HAP-1 (cell line): ENCODE data around the gene DNAJC16.
"Not testable (repeated sequence)": the region's sequence is repeated elsewhere in the genome, so short reads cannot be mapped to it uniquely, and the experiment has no call there.

ENCODE experiments used
- DNase-seq, 2 experiments: peaks; one replicate each; pipeline ENCODE4 v3.0.0-alpha.2; 2016 to 2020; ENCODE audit warnings: low spot score in 2 of 2
- H3K27me3 ChIP-seq: fragments of 250-450 bp; sonication (Bioruptor Pico); 2 replicates; pipeline ENCODE4 v1.5.1; 2020; ENCODE audit warnings: low read depth, mild to moderate bottlenecking, moderate library complexity
- H3K36me3 ChIP-seq: fragments of 250-450 bp; sonication (Bioruptor Pico); replicated peaks from 2 replicates; pipeline ENCODE4 v1.5.1; 2020; ENCODE audit warnings: mild to moderate bottlenecking
- H3K4me1 ChIP-seq: fragments of 250-450 bp; sonication (Bioruptor Pico); 2 replicates; pipeline ENCODE4 v1.5.1; 2020; ENCODE audit warnings: mild to moderate bottlenecking
- H3K4me3 ChIP-seq: fragments of 250-450 bp; sonication (Bioruptor Pico); 2 replicates; pipeline ENCODE4 v1.5.1; 2020; ENCODE audit warnings: mild to moderate bottlenecking, moderate library complexity
- H3K9me3 ChIP-seq: fragments of 250-450 bp; sonication (Bioruptor Pico); 2 replicates; pipeline ENCODE4 v1.5.1; 2020; ENCODE audit warnings: mild to moderate bottlenecking, moderate library complexity
- in situ Hi-C: fragments of 300-500 bp; cut with MboI; formaldehyde crosslinking; loops from 3 replicates; pipeline ENCODE4 v1.14.3; 2020; ENCODE audit warnings: low sequenced_read_pairs, inconsistent platforms, mixed read lengths

DNAJC16 gene

DNA sequence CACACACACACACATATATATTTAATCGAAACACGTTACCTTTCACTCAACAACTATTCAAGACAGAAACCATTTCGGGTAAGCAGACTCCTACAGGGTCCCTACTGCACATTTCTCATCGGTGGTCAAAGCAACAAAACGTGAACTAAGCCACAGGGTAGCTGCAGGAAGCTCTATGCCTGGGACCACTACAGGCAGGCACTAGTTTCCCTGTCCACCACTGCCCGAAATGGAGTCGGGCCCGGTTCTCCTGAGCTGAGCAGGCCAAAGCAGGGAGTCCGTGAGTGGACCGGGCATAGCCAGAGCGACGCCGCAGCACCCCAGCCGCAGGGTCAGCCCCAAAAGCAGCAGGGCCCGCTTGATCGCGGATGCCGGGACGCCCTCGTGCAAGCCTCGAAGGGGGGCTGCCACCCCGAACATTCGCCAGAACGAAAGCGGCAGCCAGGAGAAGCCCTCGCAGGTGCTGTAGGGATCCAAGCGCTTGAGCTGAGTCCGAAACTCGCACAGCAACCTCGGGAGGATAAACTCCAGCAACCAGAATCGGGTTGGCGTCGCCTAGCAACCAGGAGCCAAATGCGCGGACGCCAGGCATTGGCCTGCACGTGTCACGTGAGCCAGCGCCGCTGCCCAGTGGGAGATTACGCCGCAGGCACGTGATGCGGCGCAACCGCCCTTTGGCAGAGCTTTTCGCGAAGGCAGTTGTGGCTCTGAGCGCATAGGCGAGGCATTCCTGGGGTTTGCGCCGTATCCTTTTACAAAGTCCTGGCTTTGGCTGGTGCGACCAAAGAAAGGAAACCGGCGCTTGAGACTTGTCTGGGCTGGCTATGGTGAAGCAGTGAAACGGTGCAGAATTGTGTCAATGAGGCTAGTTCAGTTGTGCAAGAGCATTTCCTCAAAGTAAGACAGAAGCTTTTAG lies 76.7 kb downstream of the DNAJC16 start:
- Histone ChIP-seq H3K27me3 (no peaks in the 10 kb centered on the region), H3K9me3 (no peaks in the 10 kb centered on the region), H3K4me1 (no peaks in the 10 kb centered on the region), H3K36me3 (no peaks in the 10 kb centered on the region), H3K4me3 (no peak overlapping the region)
- in situ Hi-C loops: no loop called here
- no peak for DNase-seq

DNA sequence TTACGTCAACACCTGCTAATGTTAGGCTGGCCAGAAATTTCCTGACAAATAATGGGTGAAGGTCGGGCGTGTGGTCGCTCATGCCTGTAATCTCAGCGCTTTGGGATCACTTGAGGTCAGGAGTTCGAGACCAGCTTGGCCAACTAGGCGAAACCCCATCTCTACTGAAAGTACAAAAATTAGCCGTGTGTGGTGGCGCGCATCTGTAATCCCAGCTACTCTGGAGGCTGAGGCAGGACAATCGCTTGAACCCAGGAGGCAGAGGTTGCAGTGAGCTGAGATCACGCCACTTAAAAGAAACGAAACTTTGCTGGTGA lies 77.3 kb downstream of the DNAJC16 start:
- H3K36me3 ChIP-seq, in situ Hi-C loops, H3K4me1 ChIP-seq, DNase-seq, H3K9me3 ChIP-seq, H3K4me3 ChIP-seq, H3K27me3 ChIP-seq: not testable (repeated sequence)

DNA sequence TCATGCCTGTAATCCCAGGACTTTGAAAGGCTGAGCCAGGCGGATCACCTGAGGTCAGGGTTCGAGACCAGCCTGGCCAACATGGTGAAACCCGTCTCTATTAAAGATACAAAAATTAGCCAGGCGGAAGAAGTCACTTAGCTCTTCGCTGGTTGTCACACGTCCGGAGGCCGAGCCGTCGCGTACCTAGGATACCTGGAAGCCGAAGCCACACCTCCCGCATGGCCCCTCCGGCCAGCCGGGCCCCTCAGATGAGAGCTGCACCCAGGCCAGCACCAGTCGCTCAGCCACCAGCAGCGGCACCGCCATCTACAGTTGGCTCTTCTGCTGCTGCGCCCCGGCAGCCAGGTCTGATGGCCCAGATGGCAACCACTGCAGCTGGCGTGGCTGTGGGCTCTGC lies 77.8 kb downstream of the DNAJC16 start:
- DNase-seq, H3K9me3 ChIP-seq, H3K36me3 ChIP-seq, in situ Hi-C loops, H3K4me1 ChIP-seq, H3K27me3 ChIP-seq, H3K4me3 ChIP-seq: not testable (repeated sequence)

DNA sequence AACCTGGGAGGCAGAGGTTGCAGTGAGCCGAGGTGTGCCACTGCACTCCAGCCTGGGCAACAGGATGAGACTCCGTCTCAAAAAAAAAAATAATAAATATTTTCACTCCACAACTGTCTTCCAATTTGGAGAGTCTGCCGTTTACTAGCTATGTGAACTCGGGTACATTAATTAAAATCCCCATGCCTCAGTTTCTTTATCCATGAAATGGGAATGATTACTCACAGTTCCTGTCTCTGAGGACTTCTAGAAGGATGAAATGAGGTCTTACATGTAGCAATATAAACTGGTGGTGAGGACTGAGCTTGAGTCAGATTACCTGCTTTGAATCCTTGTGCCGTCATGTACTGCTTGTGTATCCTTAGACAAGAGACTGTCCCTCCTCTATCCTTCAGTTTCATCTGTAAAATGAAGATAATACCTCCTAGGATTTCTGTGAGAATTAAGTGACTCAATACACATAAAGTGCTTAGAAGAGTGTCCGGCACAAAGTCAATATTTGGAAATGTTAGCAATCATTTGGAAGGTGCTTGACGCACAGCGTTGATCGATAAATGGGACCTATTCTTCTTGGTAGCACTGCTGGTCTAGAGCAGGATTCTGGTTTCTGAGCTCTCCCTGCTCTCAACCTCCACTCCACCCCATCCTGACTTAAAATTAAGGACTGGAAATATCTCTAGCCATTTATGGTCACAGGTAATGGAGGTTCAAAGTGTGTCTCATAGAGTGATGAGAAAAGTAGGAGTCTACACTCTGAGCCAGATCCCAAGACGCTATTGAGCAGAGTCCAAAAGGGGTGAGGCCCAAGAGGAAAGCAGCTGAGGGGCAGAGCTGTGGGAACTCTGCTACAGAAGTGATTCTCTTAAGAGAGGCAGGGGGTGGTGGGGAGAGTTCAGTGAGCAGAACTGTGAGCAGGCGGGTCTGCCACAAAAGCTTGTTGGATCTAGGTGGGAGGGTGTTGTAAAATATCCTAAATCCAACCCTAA lies 79.0 kb downstream of the DNAJC16 start:
- Histone ChIP-seq H3K36me3 (no peaks in the 10 kb centered on the region), H3K27me3 (no peaks in the 10 kb centered on the region), H3K4me3 (no peak overlapping the region), H3K4me1 (no peaks in the 10 kb centered on the region; the same call in 1 of the 2 replicates), H3K9me3 (no peaks in the 10 kb centered on the region)
- in situ Hi-C loops: no loop called here
- no peak for DNase-seq

DNA sequence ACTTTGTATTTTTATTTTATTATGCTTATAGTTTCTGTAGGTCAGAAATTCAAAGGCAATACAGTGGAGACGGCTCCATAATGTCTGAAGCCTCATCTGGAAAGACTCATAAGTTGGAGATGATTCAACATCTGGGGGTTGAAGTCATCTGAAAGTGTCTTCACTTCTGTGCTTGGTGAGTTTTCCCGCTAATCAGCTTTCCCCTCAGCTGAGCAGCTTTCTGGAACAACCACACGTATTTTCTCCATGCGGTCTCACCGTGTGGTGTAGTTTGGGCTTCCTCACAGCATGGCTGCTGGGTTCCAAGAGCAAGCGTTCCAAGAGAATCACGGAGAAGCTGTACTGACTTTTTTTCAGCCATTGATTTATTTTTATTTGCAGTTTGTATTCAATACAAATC lies 83.0 kb downstream of the DNAJC16 start:
- Histone ChIP-seq H3K27me3 (no peaks in the 10 kb centered on the region), H3K9me3 (no peaks in the 10 kb centered on the region), H3K4me3 (no peak overlapping the region), H3K36me3 (no peaks in the 10 kb centered on the region), H3K4me1 (no peaks in the 10 kb centered on the region; the same call in 1 of the 2 replicates)
- DNase-seq: no peak
- in situ Hi-C loops: no loop called here

DNA sequence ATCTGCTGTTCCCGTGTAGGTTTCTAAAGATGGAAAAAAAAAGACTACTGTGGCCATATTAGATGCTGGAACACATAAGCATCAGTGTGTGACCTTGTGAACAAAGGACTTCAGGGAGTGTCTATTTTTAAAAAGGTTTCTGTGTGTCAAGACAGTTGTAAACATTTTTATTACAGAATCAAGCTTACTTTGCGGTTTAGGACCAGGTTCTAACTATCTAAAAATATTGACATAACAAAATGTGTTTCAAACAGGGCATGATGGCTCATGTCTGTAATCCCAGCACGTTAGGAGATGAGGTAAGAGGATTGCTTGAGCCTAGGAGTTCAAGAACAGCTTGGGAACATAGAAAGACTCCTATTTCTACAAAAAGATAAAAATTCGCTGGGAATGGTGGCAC lies 83.5 kb downstream of the DNAJC16 start:
- Histone ChIP-seq H3K27me3 (no peaks in the 10 kb centered on the region), H3K4me3 (no peak overlapping the region), H3K36me3 (no peaks in the 10 kb centered on the region), H3K4me1 (no peaks in the 10 kb centered on the region; the same call in 1 of the 2 replicates), H3K9me3 (no peaks in the 10 kb centered on the region)
- in situ Hi-C loops: no loop called here
- DNase-seq: no peak

DNA sequence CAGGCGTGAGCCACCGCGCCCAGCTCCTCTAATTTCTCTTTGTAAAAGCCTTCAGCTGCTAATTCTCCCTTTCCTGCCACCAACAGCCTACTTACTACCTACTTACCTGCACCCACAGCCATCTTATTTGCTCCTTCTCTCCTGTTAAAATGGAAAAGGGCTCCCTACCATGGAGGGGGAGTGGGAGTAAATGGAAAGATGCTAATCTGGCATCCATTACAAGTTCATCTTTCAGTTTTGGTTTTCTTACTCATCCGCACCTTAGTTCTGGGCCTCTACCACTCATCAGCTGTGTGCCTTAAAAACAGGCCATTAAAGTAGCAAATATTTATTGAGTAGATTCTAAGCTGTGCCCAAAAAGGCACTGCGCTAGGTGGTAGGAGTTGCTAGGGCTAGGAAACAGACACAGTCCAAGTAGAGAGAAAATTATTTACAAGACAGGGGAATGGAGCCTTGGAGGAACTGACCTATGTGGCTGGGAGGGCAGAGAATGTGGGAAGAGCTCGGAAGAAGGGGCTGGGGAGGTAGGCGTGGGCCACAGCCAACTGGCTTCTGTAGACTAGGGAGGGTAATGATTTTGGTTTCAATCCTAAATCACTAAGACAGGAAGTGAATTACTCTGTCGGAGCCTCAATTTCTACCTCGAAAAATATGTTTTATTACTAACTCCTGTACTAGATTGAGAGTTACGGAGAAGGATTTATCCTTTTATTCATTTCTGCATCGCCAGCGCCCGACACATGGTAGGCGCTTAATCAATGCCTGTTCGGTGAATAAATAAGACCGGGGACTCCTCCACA lies 89.9 kb downstream of the DNAJC16 start:
- DNase-seq: peak; percentile 29 to 44
- in situ Hi-C loops: no loop called here
- Histone ChIP-seq H3K27me3 (no peaks in the 10 kb centered on the region), H3K4me3 (peak overlapping the region; percentile 33), H3K9me3 (no peaks in the 10 kb centered on the region), H3K36me3 (peaks cover 9% of the 10 kb centered on the region), H3K4me1 (peaks cover 18% of the 10 kb centered on the region)

DNA sequence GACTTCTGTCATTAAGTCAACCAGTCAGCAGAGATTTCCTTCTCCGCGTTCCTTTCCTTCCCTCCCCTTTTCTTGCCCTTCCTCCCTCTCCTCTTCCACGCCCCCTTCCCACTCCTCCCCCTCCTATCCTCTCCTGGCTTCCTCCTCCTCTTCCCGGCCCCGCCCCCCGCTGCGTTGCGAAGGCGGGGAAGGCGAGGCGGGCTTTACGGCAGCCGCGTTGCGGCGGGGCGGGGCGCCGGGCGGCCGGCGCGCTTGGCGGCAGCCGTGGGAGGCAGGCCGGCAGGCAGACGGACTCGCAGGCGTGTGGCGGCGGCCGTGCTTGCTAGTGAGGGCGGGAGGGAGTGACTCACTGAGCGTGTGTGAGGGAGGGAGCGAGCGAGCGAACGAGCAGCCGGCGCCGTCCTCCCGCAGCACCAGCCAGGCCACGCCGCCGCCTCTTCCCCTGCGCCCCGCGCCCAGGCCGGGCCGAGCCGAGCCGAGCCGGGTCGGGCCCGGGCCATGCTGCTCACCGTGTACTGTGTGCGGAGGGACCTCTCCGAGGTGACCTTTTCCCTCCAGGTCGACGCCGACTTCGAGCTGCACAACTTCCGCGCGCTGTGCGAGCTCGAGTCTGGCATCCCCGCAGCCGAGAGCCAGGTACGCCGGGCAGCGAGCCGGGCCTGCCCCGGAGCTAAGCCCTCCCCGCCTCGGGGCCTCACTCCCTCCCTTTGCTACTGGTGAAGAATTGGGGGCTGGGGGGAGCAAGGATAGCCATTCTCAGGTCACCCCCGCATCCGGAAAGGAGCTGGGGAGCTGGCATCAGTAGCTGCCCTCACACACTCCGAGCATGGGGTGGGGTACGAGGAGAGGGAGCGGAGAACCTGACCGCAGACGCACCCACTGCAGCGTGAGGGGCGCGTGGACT lies 90.8 kb downstream of the DNAJC16 start, which contains the start of gene DDI2:
Gene DDI2 (plus strand): TSS at position 286 of the 904 bp plus-strand sequence. CDS start 213 bp downstream, at position 499.
- peaks cover 18% of the 10 kb centered on the region for H3K4me1 ChIP-seq
- no peaks in the 10 kb centered on the region for H3K27me3 ChIP-seq
- in situ Hi-C loops: no loop called here
- H3K36me3 ChIP-seq: peaks cover 9% of the 10 kb centered on the region
- peak; percentile 99 for DNase-seq
- peak within 1 kb of the TSS; percentile 77 for H3K4me3 ChIP-seq
- no peaks in the 10 kb centered on the region for H3K9me3 ChIP-seq

DNA sequence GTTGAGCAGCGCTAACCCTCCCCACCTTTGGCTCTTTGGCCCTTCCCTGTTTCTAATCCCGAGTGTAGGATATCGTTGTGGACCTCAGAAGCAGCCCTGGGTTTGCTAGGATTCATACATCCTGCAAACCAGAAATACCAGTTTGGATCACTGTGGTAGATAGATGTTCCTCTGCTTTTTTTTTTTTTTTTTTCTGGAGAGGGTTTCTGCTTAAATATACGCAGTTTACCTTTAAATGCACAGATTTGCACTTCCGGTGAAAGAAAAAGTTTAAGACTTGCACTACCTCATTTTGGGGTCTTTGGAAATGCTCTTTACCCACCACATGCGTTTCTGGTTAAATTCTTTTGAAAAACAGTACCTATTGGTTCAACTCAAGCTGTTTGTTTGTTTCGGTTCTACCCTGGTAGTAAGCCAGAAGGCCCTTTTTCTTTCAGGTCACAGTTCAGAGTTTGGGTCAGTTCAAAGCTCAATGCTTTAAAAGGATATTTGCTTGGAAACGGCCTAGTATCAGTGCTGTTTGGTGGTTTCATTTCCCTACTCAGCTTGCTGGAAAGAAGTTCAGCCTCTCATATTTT lies 91.5 kb downstream of the DNAJC16 start:
- DNase-seq: no peak

DNA sequence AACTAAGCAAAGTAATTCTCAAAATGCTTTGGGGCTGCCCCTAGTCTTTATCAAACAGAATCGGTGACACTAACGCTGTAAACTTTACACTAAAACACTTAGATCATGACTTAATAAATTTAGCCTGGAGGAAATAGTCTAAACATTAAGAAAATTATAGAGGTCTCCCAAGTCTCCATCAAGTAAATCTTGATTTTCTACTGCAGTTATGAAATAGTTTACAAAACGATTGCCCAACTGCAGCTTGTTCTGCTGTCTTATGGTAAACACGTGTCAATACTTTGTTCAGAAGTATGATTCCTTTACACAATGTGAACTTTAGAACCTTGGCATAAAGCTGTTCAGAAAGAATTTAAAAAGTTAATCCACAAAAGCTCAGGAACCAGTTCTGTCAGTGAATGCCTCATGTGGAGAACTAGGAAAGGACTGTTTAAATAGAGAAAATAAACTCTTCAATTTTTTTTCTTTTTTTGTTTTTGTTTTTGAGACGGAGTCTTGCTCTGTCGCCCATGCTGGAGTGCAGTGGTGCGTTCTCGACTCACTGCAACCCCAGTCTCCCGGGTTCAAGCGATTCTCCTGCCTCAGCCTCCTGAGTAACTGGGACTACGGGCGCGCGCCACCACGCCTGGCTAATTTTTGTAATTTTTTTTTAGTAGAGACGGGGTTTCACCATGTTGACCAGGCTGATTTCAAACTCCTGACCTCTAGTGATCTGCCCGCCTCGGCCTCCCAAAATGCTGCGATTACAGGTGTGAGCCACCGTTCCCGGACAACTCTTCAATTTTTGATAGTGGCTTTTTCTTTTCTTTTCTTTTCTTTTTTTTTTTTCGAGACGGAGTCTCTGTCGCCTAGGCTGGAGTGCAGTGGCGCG lies 92.2 kb downstream of the DNAJC16 start:
- in situ Hi-C loops: no loop called here
- no peak for DNase-seq
- Histone ChIP-seq H3K36me3 (peaks cover 9% of the 10 kb centered on the region), H3K4me3 (peak overlapping the region; percentile 77), H3K4me1 (peaks cover 18% of the 10 kb centered on the region), H3K9me3 (no peaks in the 10 kb centered on the region), H3K27me3 (no peaks in the 10 kb centered on the region)

More for the DNA sequence above, 91.5 kb downstream of the DNAJC16 start:
- in situ Hi-C loops: no loop called here
- H3K4me3 ChIP-seq: peak overlapping the region; percentile 77
- no peaks in the 10 kb centered on the region for H3K27me3 ChIP-seq
- peaks cover 18% of the 10 kb centered on the region for H3K4me1 ChIP-seq
- H3K36me3 ChIP-seq: peaks cover 9% of the 10 kb centered on the region
- H3K9me3 ChIP-seq: no peaks in the 10 kb centered on the region

DNA sequence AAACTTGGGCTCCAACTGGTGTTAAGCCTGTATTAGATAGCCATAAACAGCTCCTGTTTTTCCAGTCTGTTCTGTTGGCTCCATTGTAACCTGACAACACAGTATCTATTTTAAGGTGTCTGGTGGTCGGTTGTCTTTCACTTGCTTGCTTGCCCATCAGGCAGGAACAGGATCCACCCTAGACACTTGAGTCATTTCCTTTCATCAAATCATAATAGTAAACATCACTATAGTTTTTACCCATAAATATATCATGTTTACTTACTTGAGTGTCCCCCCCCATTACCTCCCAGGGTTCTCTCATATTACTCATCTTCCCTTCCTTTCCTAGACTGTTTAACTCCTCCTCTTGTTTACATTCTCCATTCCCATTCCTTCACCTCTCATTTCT lies 93.5 kb downstream of the DNAJC16 start:
- 0 out of 2 replicates have a peak overlapping the region, but pooled peaks have one; percentile 2 for H3K4me3 ChIP-seq
- H3K36me3 ChIP-seq: peaks cover 9% of the 10 kb centered on the region
- no peak for DNase-seq
- in situ Hi-C loops: no loop called here
- peaks cover 18% of the 10 kb centered on the region for H3K4me1 ChIP-seq
- H3K9me3 ChIP-seq: no peaks in the 10 kb centered on the region
- no peaks in the 10 kb centered on the region for H3K27me3 ChIP-seq
